Mucosa of rectum (tissue), 2 donors: ENCODE measurements around the gene ANXA10.
"Not testable (repeated sequence)": the region's sequence is repeated elsewhere in the genome, so short reads cannot be mapped to it uniquely, and the experiment has no call there.

Experiments
- H3K27ac ChIP-seq, 2 donors: one replicate each; pipeline ENCODE4 v1.7.0; 2013; ENCODE audit warnings: inconsistent platforms in 2 of 2, low read depth in 2 of 2, low read length in 2 of 2
- H3K27me3 ChIP-seq, 2 donors: one replicate each; pipeline ENCODE4 v1.7.0; 2013; ENCODE audit warnings: low read length in 2 of 2; ENCODE audit not compliant: control insufficient read depth in 2 of 2, insufficient read depth in 2 of 2
- H3K36me3 ChIP-seq, 2 donors: one replicate each; pipeline ENCODE4 v1.7.0; 2013; ENCODE audit warnings: low read length in 2 of 2; ENCODE audit not compliant: control insufficient read depth in 2 of 2, insufficient read depth in 2 of 2
- H3K4me1 ChIP-seq, 2 donors: one replicate each; pipeline ENCODE4 v1.7.0; 2013; ENCODE audit warnings: low read length in 2 of 2, mild to moderate bottlenecking in 1 of 2; ENCODE audit not compliant: control insufficient read depth in 2 of 2, insufficient read depth in 2 of 2
- H3K4me3 ChIP-seq, 2 donors: one replicate each; pipeline ENCODE4 v1.7.0; 2013; ENCODE audit warnings: low read length in 2 of 2
- H3K9ac ChIP-seq, 2 donors: one replicate each; pipeline ENCODE4 v1.7.0; 2013; ENCODE audit warnings: low read length in 2 of 2, low read depth in 1 of 2, mild to moderate bottlenecking in 1 of 2
- H3K9me3 ChIP-seq, 2 donors: one replicate each; pipeline ENCODE4 v1.7.0; 2013; ENCODE audit warnings: low read length in 2 of 2; ENCODE audit not compliant: control insufficient read depth in 2 of 2
- donor health status: healthy.
- donor health status: Normal muscosa, but diverticular disease.

The ANXA10 gene

DNA sequence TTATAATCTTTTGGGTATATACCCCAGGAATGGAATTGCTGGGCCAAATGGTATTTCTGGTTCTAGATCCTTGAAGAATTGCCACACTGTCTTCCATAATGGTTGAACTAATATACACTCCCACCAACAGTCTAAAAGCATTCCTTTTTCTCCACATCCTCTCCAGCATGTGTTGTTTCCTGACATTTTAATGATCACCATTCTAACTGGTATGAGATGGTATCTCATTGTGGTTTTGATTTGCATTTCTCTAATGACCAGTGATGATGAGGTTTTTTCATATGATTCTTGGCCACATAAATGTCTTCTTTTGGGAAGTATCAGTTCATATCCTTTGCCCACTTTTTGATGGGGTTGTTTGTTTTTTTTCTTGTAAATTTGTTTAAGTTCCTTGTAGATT is 121.2 kb downstream of the ANXA10 start:
- H3K36me3 ChIP-seq, result peaks cover 3 to 12% of the 10 kb centered on the region in 2 donors
- H3K4me1 ChIP-seq, H3K9ac ChIP-seq, H3K27ac ChIP-seq, H3K4me3 ChIP-seq, H3K9me3 ChIP-seq, H3K27me3 ChIP-seq: not testable (repeated sequence)

DNA sequence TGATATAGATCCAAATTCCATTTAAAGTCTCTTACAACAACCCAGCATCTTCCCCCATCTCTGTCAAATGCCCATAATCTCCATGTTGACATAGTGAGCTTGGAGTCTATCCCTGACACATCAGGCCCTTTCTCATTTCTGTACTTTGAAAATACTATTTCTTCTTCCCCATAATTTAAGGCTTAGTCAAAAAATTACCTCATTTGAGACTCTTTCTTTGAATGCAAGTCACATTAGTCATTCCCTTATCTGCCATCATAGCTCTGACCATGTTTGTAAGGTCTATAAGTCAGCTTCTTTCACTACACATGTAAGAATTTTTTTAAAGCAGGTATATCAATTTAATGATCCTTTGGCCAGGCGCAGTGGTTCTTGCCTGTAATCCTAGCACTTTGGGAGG is 126.3 kb downstream of the ANXA10 start:
- Histone ChIP-seq H3K36me3 (peaks cover 11 to 29% of the 10 kb centered on the region in 2 donors), H3K27me3 (no peaks in the 10 kb centered on the region), H3K4me3 (no peak overlapping the region), H3K4me1 (no peaks in the 10 kb centered on the region), H3K9me3 (no peaks in the 10 kb centered on the region), H3K9ac (no peak overlapping the region), H3K27ac (no peak overlapping the region)

DNA sequence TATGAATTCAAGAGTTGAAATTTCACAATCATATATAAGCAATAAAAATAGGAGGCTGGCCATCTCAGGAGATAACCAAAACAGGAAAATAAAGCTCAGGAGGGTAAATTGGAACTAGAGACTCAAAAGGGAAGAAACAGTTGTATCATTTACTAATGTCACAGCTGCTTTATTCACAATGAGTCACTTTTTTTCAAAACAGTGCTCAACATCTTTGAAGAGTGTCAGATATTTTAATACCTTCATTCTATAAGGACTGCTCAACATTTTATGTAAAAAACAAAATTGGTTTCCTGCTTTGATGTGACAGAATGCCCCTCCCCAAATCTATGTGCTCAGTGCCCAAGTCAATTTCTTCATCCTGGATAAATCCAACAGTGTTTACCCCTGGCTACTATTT is 128.6 kb downstream of the ANXA10 start:
- peaks cover 14 to 33% of the 10 kb centered on the region in 2 donors for H3K36me3 ChIP-seq
- no peak overlapping the region for H3K9ac ChIP-seq
- no peaks in the 10 kb centered on the region for H3K27me3 ChIP-seq
- H3K9me3 ChIP-seq, result no peaks in the 10 kb centered on the region
- no peak overlapping the region for H3K4me3 ChIP-seq
- H3K4me1 ChIP-seq, result no peaks in the 10 kb centered on the region
- no peak overlapping the region for H3K27ac ChIP-seq

- Histone ChIP-seq H3K36me3 (peaks cover 14 to 33% of the 10 kb centered on the region in 2 donors), H3K9ac (no peak overlapping the region)
These were observed 129.0 kb downstream of the ANXA10 start for GRCh38 chr4:168221301-168221700.

More at GRCh38 chr4:168221301-168221700, 129.0 kb downstream of the ANXA10 start:
- no peaks in the 10 kb centered on the region for H3K4me1 ChIP-seq
- H3K4me3 ChIP-seq, result no peak overlapping the region
- H3K27me3 ChIP-seq, result no peaks in the 10 kb centered on the region
- H3K27ac ChIP-seq, result no peak overlapping the region
- no peaks in the 10 kb centered on the region for H3K9me3 ChIP-seq
